Neural crest cell (in vitro differentiated cells): ENCODE results near the gene NDFIP1. TPM values are rescaled to one million over a fixed set of nuclear protein-coding genes. Genes with fewer than 3 reads are reported as not detected.
"Not testable (repeated sequence)": the region's sequence is repeated elsewhere in the genome, so short reads cannot be mapped to it uniquely, and the experiment has no call there.

Experiments used
- DNase-seq: peaks from one replicate; pipeline ENCODE4 v3.0.0; 2021; ENCODE audit warnings: low read depth, mixed read lengths, low spot score
- H3K27ac Mint-ChIP-seq: one replicate; pipeline ENCODE4 v1.8.0; 2021; ENCODE audit warnings: mild to moderate bottlenecking, mixed read lengths; ENCODE audit not compliant: unreplicated experiment
- H3K27me3 Mint-ChIP-seq: 2 replicates; pipeline ENCODE4 v1.8.0; 2021; ENCODE audit warnings: low read depth, mild to moderate bottlenecking, mixed read lengths
- H3K36me3 Mint-ChIP-seq: 2 replicates; pipeline ENCODE4 v1.8.0; 2021; ENCODE audit warnings: low read depth, mild to moderate bottlenecking, mixed read lengths
- H3K4me1 Mint-ChIP-seq: 2 replicates; pipeline ENCODE4 v1.8.0; 2021; ENCODE audit warnings: mixed read lengths
- H3K4me3 Mint-ChIP-seq: one replicate; pipeline ENCODE4 v1.8.0; 2021; ENCODE audit warnings: mild to moderate bottlenecking, mixed read lengths
- H3K9me3 Mint-ChIP-seq: 2 replicates; pipeline ENCODE4 v1.8.0; 2021; ENCODE audit warnings: mixed read lengths
- total RNA-seq: library from RNA; stranded (reverse); gene quantifications from 2 replicates; pipeline ENCODE4 v1.2.1, GENCODE V29; 2021
- TF ChIP-seq, protein P1 (sequence below): fragments of 200-600 bp; sonication (generic); conservative IDR thresholded peaks from 2 replicates; pipeline ENCODE4 v1.5.0; 2021; ENCODE audit warnings: antibody characterized with exemption, mild to moderate bottlenecking

NDFIP1 gene
- total RNA-seq, 1 donor from 2014 or later = 43.4 TPM

DNA sequence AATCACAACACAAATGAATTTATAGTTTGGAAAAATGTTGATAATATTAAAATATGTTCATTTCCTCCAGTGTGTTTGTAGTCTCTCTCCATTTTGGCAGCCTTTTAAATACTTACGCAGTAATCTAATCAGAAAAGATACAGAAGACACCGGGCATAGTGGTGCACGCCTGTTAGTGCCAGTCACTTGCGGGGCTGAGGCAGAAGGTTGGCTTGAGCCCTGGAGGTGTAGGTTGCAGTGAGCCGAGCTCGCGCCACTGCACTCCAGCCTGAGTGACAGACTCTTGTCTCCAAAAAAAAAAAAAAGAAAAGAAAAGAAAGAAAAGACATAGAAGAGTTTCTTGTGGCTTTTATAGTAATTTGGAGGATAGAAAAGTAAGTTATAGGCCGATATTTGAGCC, 41.9 kb downstream of the NDFIP1 start:
- Mint-ChIP-seq H3K9me3 (no peaks in the 10 kb centered on the region), H3K27ac (no peak overlapping the region), H3K4me1 (peaks cover 10% of the 10 kb centered on the region), H3K4me3 (no peak overlapping the region), H3K36me3 (peaks cover 10% of the 10 kb centered on the region), H3K27me3 (no peaks in the 10 kb centered on the region)
- DNase-seq = no peak
- TF ChIP-seq, protein P1, sequence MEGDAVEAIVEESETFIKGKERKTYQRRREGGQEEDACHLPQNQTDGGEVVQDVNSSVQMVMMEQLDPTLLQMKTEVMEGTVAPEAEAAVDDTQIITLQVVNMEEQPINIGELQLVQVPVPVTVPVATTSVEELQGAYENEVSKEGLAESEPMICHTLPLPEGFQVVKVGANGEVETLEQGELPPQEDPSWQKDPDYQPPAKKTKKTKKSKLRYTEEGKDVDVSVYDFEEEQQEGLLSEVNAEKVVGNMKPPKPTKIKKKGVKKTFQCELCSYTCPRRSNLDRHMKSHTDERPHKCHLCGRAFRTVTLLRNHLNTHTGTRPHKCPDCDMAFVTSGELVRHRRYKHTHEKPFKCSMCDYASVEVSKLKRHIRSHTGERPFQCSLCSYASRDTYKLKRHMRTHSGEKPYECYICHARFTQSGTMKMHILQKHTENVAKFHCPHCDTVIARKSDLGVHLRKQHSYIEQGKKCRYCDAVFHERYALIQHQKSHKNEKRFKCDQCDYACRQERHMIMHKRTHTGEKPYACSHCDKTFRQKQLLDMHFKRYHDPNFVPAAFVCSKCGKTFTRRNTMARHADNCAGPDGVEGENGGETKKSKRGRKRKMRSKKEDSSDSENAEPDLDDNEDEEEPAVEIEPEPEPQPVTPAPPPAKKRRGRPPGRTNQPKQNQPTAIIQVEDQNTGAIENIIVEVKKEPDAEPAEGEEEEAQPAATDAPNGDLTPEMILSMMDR = no peak

DNA sequence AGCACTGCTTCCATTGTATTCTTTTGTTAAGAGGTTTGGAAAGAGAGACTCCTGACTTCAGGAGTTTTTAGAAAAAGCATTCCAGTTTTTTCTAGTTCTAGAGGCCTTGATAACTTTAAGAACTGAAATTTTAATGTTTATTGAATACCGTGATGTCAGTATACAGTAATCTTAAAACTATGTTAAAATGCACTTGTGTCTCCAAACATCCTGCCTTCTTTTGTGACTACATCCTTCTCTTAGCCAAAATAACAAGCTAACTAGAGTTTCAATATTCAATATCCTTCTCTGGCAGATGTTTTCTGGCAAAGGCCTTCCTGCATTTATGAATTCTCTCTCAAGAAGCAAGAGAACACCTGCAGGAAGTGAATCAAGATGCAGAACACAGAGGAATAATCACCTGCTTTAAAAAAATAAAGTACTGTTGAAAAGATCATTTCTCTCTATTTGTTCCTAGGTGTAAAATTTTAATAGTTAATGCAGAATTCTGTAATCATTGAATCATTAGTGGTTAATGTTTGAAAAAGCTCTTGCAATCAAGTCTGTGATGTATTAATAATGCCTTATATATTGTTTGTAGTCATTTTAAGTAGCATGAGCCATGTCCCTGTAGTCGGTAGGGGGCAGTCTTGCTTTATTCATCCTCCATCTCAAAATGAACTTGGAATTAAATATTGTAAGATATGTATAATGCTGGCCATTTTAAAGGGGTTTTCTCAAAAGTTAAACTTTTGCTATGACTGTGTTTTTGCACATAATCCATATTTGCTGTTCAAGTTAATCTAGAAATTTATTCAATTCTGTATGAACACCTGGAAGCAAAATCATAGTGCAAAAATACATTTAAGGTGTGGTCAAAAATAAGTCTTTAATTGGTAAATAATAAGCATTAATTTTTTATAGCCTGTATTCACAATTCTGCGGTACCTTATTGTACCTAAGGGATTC, 43.1 kb downstream of the NDFIP1 start:
- DNase-seq = peak; percentile 57
- Mint-ChIP-seq H3K36me3 (peaks cover 9% of the 10 kb centered on the region), H3K4me3 (no peak overlapping the region), H3K4me1 (peaks cover 13% of the 10 kb centered on the region), H3K27ac (no peak overlapping the region), H3K27me3 (no peaks in the 10 kb centered on the region), H3K9me3 (no peaks in the 10 kb centered on the region)
- TF ChIP-seq, protein P1 = peak; percentile 98

DNA sequence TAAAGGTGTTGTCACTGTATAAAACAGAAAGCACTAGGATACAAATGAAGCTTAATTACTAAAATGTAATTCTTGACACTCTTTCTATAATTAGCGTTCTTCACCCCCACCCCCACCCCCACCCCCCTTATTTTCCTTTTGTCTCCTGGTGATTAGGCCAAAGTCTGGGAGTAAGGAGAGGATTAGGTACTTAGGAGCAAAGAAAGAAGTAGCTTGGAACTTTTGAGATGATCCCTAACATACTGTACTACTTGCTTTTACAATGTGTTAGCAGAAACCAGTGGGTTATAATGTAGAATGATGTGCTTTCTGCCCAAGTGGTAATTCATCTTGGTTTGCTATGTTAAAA, 43.8 kb downstream of the NDFIP1 start:
- no peak for DNase-seq
- Mint-ChIP-seq H3K9me3 (no peaks in the 10 kb centered on the region), H3K4me3 (no peak overlapping the region), H3K27me3 (no peaks in the 10 kb centered on the region), H3K36me3 (peaks cover 5% of the 10 kb centered on the region), H3K27ac (no peak overlapping the region), H3K4me1 (peaks cover 19% of the 10 kb centered on the region)
- TF ChIP-seq, protein P1 = no peak

DNA sequence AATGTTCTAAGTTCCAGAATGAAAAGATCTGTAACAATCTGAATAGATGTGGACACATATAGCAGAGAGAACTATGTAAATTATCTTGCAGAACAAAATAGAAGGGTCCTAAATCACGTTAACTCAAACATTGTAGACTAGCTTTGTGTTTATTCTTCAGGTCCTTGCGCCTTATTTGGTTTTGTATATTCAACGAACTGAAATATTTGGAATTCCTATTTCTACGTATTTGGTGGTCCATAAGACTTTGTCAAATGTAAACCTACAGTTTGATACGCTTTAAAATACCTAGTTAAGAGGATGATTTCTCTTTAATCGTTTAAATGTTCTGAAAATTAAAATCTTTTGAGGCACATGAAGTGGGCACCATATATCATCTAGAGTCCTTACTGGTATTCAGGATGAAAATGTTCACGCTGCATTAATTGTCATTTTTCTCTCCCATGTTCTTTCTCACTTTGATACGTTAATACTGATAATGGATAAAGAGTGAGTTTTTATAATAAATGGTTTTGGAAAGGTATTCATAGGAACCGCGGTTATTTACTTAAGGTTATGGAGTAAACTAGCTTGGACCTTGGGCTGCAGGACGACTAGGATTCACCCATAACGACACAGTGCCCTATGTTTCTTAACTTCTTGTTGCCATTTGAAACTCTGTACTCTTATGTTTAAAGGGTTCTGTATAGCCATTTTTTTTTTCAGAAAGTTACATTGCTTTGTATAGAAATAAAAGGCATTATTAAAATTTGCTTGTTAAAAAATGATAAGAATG, 45.3 kb downstream of the NDFIP1 start:
- Mint-ChIP-seq H3K27me3 (no peaks in the 10 kb centered on the region), H3K4me3 (no peak overlapping the region), H3K36me3 (no peaks in the 10 kb centered on the region), H3K4me1 (peaks cover 24% of the 10 kb centered on the region), H3K9me3 (no peaks in the 10 kb centered on the region), H3K27ac (no peak overlapping the region)
- TF ChIP-seq, protein P1 = no peak
- no peak for DNase-seq

DNA sequence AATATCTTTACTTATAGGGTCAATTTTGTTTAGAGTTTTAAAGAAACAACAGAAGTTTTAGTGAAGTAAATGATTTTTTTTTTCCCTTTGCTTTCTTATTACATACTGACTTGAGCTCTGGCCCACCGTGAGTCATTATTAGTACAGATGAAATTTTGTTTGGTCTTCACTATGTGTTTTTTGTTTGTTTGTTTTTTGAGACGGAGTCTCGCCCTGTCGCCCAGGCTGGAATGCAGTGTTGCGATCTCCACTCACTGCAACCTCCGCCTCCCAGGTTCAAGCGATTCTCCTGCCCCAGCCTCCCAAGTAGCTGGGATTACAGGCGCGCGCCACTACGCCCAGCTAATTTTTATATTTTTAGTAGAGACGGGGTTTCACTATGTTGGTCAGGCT, 45.9 kb downstream of the NDFIP1 start:
- not testable (repeated sequence) for H3K36me3 Mint-ChIP-seq, H3K9me3 Mint-ChIP-seq, DNase-seq, H3K27ac Mint-ChIP-seq, H3K4me3 Mint-ChIP-seq, H3K27me3 Mint-ChIP-seq
- peaks cover 26% of the 10 kb centered on the region for H3K4me1 Mint-ChIP-seq
